Measurements from ENCODE around the gene COL11A2.

COL11A2 gene

GRCh38 chr6:33190504-33191107 lies 1.7 kb downstream of the COL11A2 start:
- no peaks in the 10 kb centered on the region for H3K27me3 ChIP-seq (ENCODE audit: low read length)
- no peak overlapping the region for H3K4me3 ChIP-seq (ENCODE audit: insufficient read depth, low read length, poor library complexity, severe bottlenecking)
- H3K9me3 ChIP-seq (ENCODE audit: insufficient read depth, low read length) = no peaks in the 10 kb centered on the region
- H3K36me3 ChIP-seq (ENCODE audit: low read length) = no peaks in the 10 kb centered on the region
- no peak overlapping the region for H3K27ac ChIP-seq (ENCODE audit: low read depth, low read length)
- H3K9ac ChIP-seq (ENCODE audit: low read length) = no peak overlapping the region
- H3K4me2 ChIP-seq (ENCODE audit: low read depth, low read length, poor library complexity, severe bottlenecking) = no peak overlapping the region
- H2AFZ ChIP-seq (ENCODE audit: low read depth, low read length, severe bottlenecking) = no peak overlapping the region
- TF ChIP-seq EZH2phosphoT487 (conservative IDR thresholded peaks at IDR 0.05; ENCODE audit: low read length) (no peak), CTCF (IDR thresholded peaks at IDR 0.05; ENCODE audit: insufficient read depth, low read length, poor library complexity, severe bottlenecking) (no peak)
- H3K9me2 ChIP-seq (replicated peaks; ENCODE audit: insufficient read depth, low read length) = no peaks in the 10 kb centered on the region
- no peaks in the 10 kb centered on the region for H3F3A ChIP-seq (ENCODE audit: insufficient read depth)
- H4K20me1 ChIP-seq (ENCODE audit: low read depth, low read length) = no peaks in the 10 kb centered on the region
- no peaks in the 10 kb centered on the region for H3K79me2 ChIP-seq (ENCODE audit: insufficient read depth, low read length)

GRCh38 chr6:33189625-33190448 lies 2.4 kb downstream of the COL11A2 start:
- no peaks in the 10 kb centered on the region for H3K9me2 ChIP-seq (replicated peaks; ENCODE audit: insufficient read depth, low read length)
- H3K27ac ChIP-seq (ENCODE audit: low read depth, low read length) = no peak overlapping the region
- no peaks in the 10 kb centered on the region for H4K20me1 ChIP-seq (ENCODE audit: low read depth, low read length)
- H3F3A ChIP-seq (ENCODE audit: insufficient read depth) = no peaks in the 10 kb centered on the region
- H3K36me3 ChIP-seq (ENCODE audit: low read length) = no peaks in the 10 kb centered on the region
- no peak overlapping the region for H2AFZ ChIP-seq (ENCODE audit: low read depth, low read length, severe bottlenecking)
- H3K4me3 ChIP-seq (ENCODE audit: insufficient read depth, low read length, poor library complexity, severe bottlenecking) = no peak overlapping the region
- H3K79me2 ChIP-seq (ENCODE audit: insufficient read depth, low read length) = no peaks in the 10 kb centered on the region
- TF ChIP-seq EZH2phosphoT487 (conservative IDR thresholded peaks at IDR 0.05; ENCODE audit: low read length) (no peak), CTCF (IDR thresholded peaks at IDR 0.05; ENCODE audit: insufficient read depth, low read length, poor library complexity, severe bottlenecking) (no peak)
- no peak overlapping the region for H3K4me2 ChIP-seq (ENCODE audit: low read depth, low read length, poor library complexity, severe bottlenecking)
- H3K27me3 ChIP-seq (ENCODE audit: low read length) = no peaks in the 10 kb centered on the region
- no peak overlapping the region for H3K9ac ChIP-seq (ENCODE audit: low read length)
- H3K9me3 ChIP-seq (ENCODE audit: insufficient read depth, low read length) = no peaks in the 10 kb centered on the region

- Histone ChIP-seq H3F3A (ENCODE audit: insufficient read depth) (no peaks in the 10 kb centered on the region), H3K9me3 (ENCODE audit: insufficient read depth, low read length) (no peaks in the 10 kb centered on the region), H3K4me3 (ENCODE audit: insufficient read depth, low read length, poor library complexity, severe bottlenecking) (no peak overlapping the region), H2AFZ (ENCODE audit: low read depth, low read length, severe bottlenecking) (no peak overlapping the region), H3K9me2 (replicated peaks; ENCODE audit: insufficient read depth, low read length) (no peaks in the 10 kb centered on the region), H3K27me3 (ENCODE audit: low read length) (no peaks in the 10 kb centered on the region), H3K27ac (ENCODE audit: low read depth, low read length) (no peak overlapping the region), H3K9ac (ENCODE audit: low read length) (no peak overlapping the region), H3K4me2 (ENCODE audit: low read depth, low read length, poor library complexity, severe bottlenecking) (no peak overlapping the region), H3K79me2 (ENCODE audit: insufficient read depth, low read length) (no peaks in the 10 kb centered on the region), H4K20me1 (ENCODE audit: low read depth, low read length) (no peaks in the 10 kb centered on the region), H3K36me3 (ENCODE audit: low read length) (no peaks in the 10 kb centered on the region)
- TF ChIP-seq EZH2phosphoT487 (conservative IDR thresholded peaks at IDR 0.05; ENCODE audit: low read length) = no peak
- TF ChIP-seq CTCF (IDR thresholded peaks at IDR 0.05; ENCODE audit: insufficient read depth, low read length, poor library complexity, severe bottlenecking) = no peak
These were observed 3.1 kb downstream of the COL11A2 start for GRCh38 chr6:33189164-33189563.

Measured in SU-DHL-6 (cell line).